ENCODE data around the gene CPB1.

- TF ChIP-seq CTCF (IDR thresholded peaks at IDR 0.05), result no peak
- no peak for TF ChIP-seq ZFX (IDR thresholded peaks at IDR 0.05; ENCODE audit: borderline replicate concordance)
Measured at GRCh38 chr3:148816427-148816826, 11.2 kb upstream of the CPB1 start.
